GM19193 (cell line): ENCODE measurements around the gene INPP5E.

Source experiments
- POLR2A ChIP-seq: IDR thresholded peaks from 4 replicates; pipeline ENCODE4 v1.6.1; 2011; ENCODE audit not compliant: insufficient read depth, insufficient read length; ENCODE audit errors: extremely low read depth

The INPP5E gene

GRCh38 chr9:136381311-136381710, 58.3 kb downstream of the INPP5E start:
- TF ChIP-seq POLR2A: no peak

GRCh38 chr9:136380381-136380780, 59.3 kb downstream of the INPP5E start:
- no peak for TF ChIP-seq POLR2A

- TF ChIP-seq POLR2A: no peak
Observed at GRCh38 chr9:136379891-136380290, 59.8 kb downstream of the INPP5E start.

GRCh38 chr9:136379401-136379800, 60.2 kb downstream of the INPP5E start:
- no peak for TF ChIP-seq POLR2A

- TF ChIP-seq POLR2A: no peak
Observed at GRCh38 chr9:136379003-136379287, 60.7 kb downstream of the INPP5E start.
